ENCODE data around the gene DCUN1D3.

- TF ChIP-seq CTCF (IDR thresholded peaks at IDR 0.05) (no peak), POLR2AphosphoS5 (IDR thresholded peaks at IDR 0.05) (no peak)
Observed at GRCh38 chr16:20904507-20905081, 4.4 kb upstream of the DCUN1D3 start.

Measured in esophagus muscularis mucosa (tissue), 3 donors.